IMR-90 (cell line): Measurements from ENCODE around the gene NXN. TPM values are rescaled to one million over a fixed set of nuclear protein-coding genes. Genes with fewer than 3 reads are reported as not detected.

Source experiments
- USF2 ChIP-seq: fragments of 150-350 bp; IDR thresholded peaks from 2 replicates; pipeline ENCODE4 v1.6.1; 2017; ENCODE audit warnings: mild to moderate bottlenecking, antibody characterized with exemption, low read length, low read depth
- polyA plus RNA-seq, 3 experiments: library from polyadenylated mRNA; depleted of rRNA; stranded (reverse); fragments of >200 nt; gene quantifications; 2 replicates each; pipeline ENCODE4 v1.2.3, GENCODE V29; 2012; ENCODE audit warnings: low replicate concordance in 1 of 3
- total RNA-seq: library from RNA; depleted of rRNA; stranded (reverse); fragments of >200 nt; gene quantifications from 2 replicates; pipeline ENCODE4 v1.2.3, GENCODE V29; 2012

The NXN gene
- total and polyA plus RNA-seq, 2 of the 4 experiments (the other 2 are of a cell fraction), result 52.5 to 116 TPM

- no peak for TF ChIP-seq USF2
These were observed 98.9 kb downstream of the NXN start (continued) for GRCh38 chr17:880443-881269.
